Measurements from ENCODE around the gene NLRP10. TPM values are rescaled to one million over a fixed set of nuclear protein-coding genes. Genes with fewer than 3 reads are reported as not detected.

Gene NLRP10
- total and polyA plus RNA-seq, 12 donors = not detected

DNA sequence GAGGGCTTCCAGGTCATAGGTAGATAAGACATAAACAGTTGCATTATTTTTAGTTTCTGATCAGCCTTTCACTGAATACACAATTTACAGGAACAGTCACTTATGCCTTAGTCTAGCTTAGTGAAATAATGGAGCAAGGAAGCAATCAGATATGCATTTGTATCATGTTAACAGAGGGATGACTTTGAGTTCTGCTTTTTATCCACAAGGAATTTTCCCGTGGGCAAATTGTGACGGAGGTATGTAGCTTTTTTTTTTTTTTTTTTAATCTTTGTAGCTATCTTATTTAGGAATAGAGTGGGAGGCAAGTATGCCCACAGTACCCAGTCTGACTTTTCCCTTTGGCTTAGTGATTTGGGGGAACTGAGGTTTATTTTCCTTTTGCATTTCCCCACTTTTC, 3.4 kb upstream of the NLRP10 start:
- Histone ChIP-seq H3K4me1 (no peaks in the 10 kb centered on the region), H3K27ac (no peak overlapping the region), H3K27me3 (peaks cover 0 to 13% (median 0%) of the 10 kb centered on the region in 7 donors), H3K4me3 (no peak overlapping the region), H3K9me3 (no peaks in the 10 kb centered on the region), H3K36me3 (no peaks in the 10 kb centered on the region)
- intact Hi-C loops (cut with DNase I) = no loop called here
- no peak for DNase-seq
- no peak for ATAC-seq
- TF ChIP-seq, protein P1, sequence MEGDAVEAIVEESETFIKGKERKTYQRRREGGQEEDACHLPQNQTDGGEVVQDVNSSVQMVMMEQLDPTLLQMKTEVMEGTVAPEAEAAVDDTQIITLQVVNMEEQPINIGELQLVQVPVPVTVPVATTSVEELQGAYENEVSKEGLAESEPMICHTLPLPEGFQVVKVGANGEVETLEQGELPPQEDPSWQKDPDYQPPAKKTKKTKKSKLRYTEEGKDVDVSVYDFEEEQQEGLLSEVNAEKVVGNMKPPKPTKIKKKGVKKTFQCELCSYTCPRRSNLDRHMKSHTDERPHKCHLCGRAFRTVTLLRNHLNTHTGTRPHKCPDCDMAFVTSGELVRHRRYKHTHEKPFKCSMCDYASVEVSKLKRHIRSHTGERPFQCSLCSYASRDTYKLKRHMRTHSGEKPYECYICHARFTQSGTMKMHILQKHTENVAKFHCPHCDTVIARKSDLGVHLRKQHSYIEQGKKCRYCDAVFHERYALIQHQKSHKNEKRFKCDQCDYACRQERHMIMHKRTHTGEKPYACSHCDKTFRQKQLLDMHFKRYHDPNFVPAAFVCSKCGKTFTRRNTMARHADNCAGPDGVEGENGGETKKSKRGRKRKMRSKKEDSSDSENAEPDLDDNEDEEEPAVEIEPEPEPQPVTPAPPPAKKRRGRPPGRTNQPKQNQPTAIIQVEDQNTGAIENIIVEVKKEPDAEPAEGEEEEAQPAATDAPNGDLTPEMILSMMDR (IDR thresholded peaks at IDR 0.05) = no peak
- WGBS, 2 donors = 44 to 51% methylated on average over 2 of the region's 2 CpGs

DNA sequence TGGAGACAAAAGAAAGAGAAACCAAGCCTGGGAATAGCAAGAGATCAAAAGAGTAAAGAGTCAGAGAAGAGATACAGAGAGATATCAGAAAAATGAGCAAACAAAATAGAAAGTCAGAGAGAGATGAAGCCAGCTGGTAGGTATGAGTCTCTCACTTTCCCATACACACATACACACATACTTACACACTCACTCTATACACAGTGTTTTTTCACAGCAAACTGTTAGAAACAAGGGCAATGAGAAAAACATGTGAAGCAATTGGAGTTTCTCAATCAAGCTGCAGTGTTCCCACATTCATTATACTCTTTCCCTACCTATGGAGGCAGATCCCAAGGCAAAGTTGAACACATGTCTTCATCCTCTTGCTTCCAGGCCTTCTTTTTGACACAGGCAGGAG, 2.6 kb upstream of the NLRP10 start:
- Histone ChIP-seq H3K36me3 (no peaks in the 10 kb centered on the region), H3K9me3 (no peaks in the 10 kb centered on the region), H3K4me1 (no peaks in the 10 kb centered on the region), H3K27ac (no peak overlapping the region), H3K4me3 (no peak overlapping the region), H3K27me3 (peaks cover 0 to 10% (median 0%) of the 10 kb centered on the region in 7 donors)
- TF ChIP-seq, protein P1 (IDR thresholded peaks at IDR 0.05) = no peak
- intact Hi-C loops (cut with DNase I) = no loop called here
- DNase-seq = no peak
- ATAC-seq = no peak

DNA sequence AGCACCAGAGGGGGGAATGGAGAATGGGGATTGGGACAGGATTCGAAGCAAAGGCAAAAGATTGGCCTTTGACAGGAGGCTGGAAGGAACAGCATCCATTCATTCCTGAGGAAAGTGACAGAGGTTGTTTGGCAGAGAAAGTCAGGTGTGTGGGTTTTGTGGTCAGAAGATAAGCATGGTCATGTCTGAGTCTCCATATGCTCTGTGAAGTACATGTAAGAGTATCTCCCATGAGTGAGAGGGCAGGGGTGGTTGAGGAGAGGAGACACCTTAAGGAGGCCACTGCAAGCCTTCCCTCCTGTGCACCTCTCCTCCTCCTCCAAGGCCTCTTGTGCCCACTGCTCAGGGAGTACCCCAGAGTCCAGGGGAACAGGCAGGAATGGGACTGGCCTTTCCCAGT, 1.9 kb upstream of the NLRP10 start:
- H3K27me3 ChIP-seq = peaks cover 0 to 7% (median 0%) of the 10 kb centered on the region in 7 donors
- no peak overlapping the region for H3K4me3 ChIP-seq
- no peak for ATAC-seq
- 64 to 66% methylated on average over 1 of the region's 1 CpG for WGBS, 2 donors
- H3K27ac ChIP-seq = no peak overlapping the region
- H3K9me3 ChIP-seq = no peaks in the 10 kb centered on the region
- intact Hi-C loops (cut with DNase I) = no loop called here
- TF ChIP-seq, protein P1 (IDR thresholded peaks at IDR 0.05) = no peak
- no peak for DNase-seq
- H3K36me3 ChIP-seq = no peaks in the 10 kb centered on the region
- no peaks in the 10 kb centered on the region for H3K4me1 ChIP-seq

DNA sequence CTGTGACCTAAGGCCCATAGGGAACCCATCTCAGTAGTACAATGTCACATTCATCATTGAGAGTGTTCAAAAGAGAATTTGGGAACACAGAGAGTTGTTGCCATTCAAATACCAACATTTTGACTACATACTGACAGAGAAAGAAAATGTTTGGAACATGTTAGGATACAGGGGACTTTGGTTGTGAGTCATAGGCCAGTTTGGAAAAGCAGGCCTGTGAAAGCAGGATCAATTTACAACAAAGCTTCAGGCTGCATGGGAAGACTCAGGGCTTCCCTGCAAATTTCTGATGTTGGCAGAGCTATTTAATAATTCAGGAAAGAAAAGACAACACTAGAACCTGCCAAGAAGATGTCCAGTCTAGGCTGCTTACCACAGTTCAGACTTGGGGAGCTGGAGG, 374 bp downstream of the NLRP10 start:
- no peak for DNase-seq
- intact Hi-C loops (cut with DNase I) = no loop called here
- Histone ChIP-seq H3K4me1 (no peaks in the 10 kb centered on the region), H3K27ac (no peak overlapping the region), H3K9me3 (no peaks in the 10 kb centered on the region), H3K27me3 (peaks cover 0 to 14% (median 11%) of the 10 kb centered on the region in 7 donors), H3K36me3 (no peaks in the 10 kb centered on the region), H3K4me3 (no peak overlapping the region)
- TF ChIP-seq, protein P1 (IDR thresholded peaks at IDR 0.05) = no peak
- ATAC-seq = no peak

DNA sequence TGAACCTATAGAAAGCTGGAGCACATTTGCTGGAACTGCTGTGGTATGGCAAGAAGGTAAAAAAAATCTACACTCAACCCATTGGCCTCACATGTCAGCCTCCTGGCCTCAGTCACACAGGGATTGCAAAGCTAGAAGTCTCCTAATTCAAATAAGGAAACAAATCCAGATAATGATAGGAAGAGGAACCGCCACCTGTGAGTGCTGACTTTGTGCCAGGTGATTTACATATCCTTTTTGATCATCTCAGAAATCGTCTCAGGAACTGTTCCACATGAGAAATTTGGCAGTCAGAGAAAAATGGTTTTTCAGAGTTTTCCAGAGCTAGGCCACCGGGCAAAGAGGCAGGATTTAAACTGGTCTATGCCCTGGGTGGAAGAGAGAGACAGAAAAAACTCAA, 986 bp downstream of the NLRP10 start:
- no peaks in the 10 kb centered on the region for H3K9me3 ChIP-seq
- intact Hi-C loops (cut with DNase I) = no loop called here
- no peak overlapping the region for H3K4me3 ChIP-seq
- ATAC-seq (no peak), DNase-seq (no peak)
- H3K36me3 ChIP-seq = no peaks in the 10 kb centered on the region
- TF ChIP-seq, protein P1 (IDR thresholded peaks at IDR 0.05) = no peak
- no peak overlapping the region for H3K27ac ChIP-seq
- 54 to 58% methylated on average over 3 of the region's 3 CpGs for WGBS, 2 donors
- H3K4me1 ChIP-seq = no peaks in the 10 kb centered on the region
- peaks cover 0 to 14% (median 11%) of the 10 kb centered on the region in 7 donors for H3K27me3 ChIP-seq
